Measurements from ENCODE around the gene C1GALT1C1.
A peak's percentile ranks its signal among the peaks of the same experiment; 100 is the strongest.
"Not testable (repeated sequence)": the region's sequence is repeated elsewhere in the genome, so short reads cannot be mapped to it uniquely, and the experiment has no call there.

The C1GALT1C1 gene

DNA sequence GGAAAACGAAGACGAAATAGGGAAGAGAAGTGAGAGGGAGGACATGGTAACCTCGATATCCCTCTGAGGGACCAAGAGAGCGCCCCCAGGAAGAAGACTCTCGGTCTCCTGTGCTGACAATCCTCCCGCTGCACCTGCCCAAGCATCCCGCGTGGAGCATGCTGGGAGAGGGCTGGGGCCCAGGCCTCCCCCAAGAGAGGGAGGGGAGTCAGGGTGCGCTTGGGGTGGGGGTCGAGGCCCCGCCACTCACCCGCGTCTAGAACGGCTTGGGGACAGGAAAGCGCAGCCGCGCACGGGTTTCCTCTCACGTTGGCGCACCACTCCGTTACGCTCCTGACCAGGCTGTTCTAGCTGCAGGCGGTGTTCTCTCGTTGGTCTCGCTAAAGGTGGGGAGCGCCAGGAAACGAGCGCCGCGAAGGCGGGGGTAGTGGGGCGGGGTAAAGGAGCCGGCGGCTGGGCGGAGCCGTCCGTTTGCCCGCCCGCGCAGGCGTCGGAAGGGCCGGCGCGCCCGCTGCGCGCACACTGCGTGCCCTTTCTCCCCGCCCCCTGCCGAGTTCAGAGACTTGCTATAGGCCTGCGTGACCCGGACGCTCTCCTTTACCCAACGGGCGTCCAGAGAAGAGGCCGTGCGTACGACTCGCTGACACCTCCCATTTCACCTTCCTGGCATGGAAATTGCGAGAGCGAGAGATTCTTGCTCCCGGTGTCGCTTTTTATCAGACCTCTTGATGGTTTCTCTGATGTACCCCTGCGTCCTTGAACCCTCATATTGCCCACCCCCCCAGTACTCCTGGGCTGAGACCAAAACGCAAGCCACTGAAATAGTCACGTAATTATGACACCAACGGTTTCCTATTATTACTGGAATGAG lies at the start of gene C1GALT1C1:
TSS of gene C1GALT1C1 (minus strand) at position 388 of the 871 bp plus-strand sequence. CDS start 2,888 bp downstream, outside the sequence.
- DNase-seq (ENCODE audit: low read depth in 2 of 2) = peak; percentile 80 to 83

- DNase-seq (ENCODE audit: low read depth in 2 of 2) = no peak
These were observed 47.3 kb upstream of the C1GALT1C1 start for GRCh38 chrX:120677004-120677652.

DNA sequence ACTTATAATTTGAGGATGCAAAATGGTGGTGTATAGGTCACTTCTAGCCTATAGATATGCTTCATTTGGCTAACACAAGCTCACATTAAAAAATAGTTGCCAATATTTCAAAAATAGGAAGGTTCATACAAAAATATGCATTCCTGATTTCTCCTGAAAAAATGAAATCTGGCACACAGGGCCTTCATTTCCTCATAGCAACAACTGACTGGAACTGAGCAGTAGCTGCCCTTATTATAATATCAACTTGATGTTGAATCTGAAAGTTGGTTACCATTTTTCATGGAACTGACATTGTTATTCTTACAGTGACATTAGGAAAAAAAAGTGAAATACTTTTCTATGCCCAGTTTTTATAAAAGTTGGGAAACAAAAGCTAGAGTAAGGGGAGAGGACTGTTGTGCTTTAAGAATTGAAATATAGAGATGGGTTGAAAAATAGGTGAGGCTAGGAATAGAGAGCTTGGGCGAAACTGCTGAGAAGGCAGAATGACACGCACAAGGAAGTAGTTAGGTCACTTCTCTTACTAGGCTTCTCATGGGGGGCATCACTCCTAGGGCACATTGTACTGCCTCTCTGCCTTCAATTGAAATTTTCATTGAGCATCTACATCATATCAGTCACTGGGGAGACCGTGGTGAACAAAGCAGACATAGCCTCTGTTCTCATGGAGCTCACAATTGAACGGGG lies 43.1 kb upstream of the C1GALT1C1 start:
- no peak for DNase-seq (ENCODE audit: low read depth in 2 of 2)

- no peak for DNase-seq (ENCODE audit: low read depth in 2 of 2)
These were observed 42.5 kb upstream of the C1GALT1C1 start for GRCh38 chrX:120672389-120672788.

DNA sequence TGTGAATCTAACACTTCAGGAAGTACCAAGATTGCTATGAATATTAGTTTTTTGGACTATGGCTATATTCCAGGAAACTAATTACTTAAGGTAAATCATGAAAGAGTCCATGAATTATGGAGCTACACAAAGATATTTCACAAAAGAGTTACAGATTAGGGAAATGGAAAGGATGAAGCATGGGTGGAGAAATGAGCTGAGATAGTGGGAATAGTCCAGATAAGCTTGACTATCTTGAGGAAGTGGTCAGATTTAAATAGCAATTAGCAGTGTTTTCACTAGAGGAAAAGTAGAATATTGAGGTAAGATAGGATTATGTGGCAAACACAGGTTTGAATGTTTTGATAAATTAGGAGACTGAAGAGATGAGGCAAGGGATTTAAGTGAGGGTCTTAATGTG lies 42.1 kb upstream of the C1GALT1C1 start:
- DNase-seq (ENCODE audit: low read depth in 2 of 2) = no peak

- no peak for DNase-seq (ENCODE audit: low read depth in 2 of 2)
These were observed 38.5 kb upstream of the C1GALT1C1 start for GRCh38 chrX:120668357-120668756.

DNA sequence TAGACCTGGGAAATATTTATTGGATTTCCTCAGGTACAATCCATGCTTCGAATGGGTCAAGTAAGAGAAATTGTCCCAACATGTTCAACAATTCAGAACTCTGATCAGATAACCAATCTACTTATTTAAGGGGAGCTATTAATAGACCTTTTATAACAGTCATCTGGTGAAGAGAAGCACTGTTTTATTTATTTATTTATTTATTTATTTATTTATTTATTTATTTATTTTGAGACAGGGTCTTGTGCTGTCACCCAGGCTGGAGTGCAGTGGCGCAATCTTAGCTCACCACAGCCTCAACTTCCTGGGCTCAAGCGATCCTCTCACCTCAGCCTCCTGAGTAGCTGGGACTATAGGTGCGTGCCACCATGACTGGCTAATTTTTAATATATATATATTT lies 34.7 kb upstream of the C1GALT1C1 start:
- not testable (repeated sequence) for DNase-seq (ENCODE audit: low read depth in 2 of 2)

GRCh38 chrX:120664081-120664480 lies 34.2 kb upstream of the C1GALT1C1 start:
- no peak for DNase-seq (ENCODE audit: low read depth in 2 of 2)

DNA sequence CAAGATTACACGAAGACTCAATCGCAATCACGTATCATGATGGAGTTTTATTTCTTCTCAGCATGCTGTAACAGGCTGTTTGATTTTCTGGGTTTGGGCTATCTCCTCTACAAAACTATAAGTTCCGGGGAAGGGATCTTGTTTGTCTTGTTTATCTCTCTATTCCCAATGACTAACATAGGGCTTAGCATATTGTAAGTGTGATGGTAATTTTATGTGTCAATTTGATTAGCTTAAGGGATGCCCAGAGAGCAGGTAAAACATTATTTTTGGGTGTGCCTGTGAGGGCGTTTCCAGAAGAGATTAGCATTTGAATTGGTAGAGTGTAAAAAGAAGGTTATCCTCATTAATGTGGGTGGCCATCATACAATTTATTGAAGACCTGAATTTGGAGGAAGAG lies 32.8 kb upstream of the C1GALT1C1 start:
- DNase-seq (ENCODE audit: low read depth in 2 of 2) = no peak

DNA sequence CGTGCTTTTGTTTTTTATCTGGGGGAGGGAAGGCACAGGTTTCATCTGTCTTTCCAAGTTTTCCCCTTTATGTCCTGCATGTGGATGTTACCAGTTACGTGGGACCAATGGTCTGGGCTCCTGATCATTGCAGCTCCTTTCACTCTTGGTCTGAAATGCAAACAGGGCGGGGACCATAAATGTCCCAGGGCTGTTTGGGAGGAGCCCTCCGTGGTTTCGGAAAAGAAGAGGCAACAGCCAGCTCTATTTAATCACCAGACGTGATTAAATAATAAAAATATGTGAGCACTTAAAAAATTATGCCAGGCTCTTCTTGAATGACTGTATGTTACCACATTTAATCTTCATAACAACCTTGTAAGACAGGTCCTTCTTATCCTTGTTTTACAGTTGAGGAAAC lies 30.8 kb upstream of the C1GALT1C1 start:
- no peak for DNase-seq (ENCODE audit: low read depth in 2 of 2)

DNA sequence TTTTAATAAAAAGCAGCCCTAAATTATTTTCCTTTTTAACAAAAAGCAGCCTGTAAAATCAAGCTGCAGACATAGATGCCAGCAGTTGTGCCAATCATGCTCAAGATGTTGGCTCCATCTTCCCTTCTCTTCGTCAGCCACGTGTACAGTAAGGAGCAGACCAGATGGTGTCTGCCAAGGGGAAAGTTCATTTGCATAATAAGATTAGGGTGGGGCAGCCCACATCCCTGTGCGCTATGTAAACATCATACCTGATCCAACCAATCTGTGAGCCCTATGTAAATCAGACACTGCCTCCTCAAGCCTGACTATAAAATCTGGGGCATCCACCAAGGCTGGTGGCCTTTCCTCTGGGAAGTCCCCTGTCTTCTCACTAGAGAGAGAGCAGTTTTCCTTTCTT lies 23.1 kb upstream of the C1GALT1C1 start:
- DNase-seq (ENCODE audit: low read depth in 2 of 2) = no peak

DNA sequence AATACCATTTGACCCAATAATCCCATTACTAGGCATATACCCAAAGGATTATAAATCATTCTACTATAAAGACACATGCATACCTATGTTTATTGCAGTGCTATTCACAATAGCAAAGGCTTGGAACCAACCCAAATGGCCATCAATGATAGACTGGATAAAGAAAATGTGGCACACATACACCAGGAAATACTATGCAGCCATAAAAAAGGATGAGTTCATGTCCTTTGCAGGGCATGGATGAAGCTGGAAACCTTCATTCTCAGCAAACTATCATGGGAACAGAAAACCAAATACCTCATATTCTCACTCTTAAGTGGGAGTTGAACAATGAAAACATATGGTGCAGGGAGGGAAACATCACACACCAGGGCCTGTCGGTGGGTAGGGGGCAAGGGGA lies 22.4 kb upstream of the C1GALT1C1 start:
- DNase-seq (ENCODE audit: low read depth in 2 of 2) = not testable (repeated sequence)

- DNase-seq (ENCODE audit: low read depth in 2 of 2) = no peak
These were observed 17.3 kb upstream of the C1GALT1C1 start for GRCh38 chrX:120647127-120647526.

DNA sequence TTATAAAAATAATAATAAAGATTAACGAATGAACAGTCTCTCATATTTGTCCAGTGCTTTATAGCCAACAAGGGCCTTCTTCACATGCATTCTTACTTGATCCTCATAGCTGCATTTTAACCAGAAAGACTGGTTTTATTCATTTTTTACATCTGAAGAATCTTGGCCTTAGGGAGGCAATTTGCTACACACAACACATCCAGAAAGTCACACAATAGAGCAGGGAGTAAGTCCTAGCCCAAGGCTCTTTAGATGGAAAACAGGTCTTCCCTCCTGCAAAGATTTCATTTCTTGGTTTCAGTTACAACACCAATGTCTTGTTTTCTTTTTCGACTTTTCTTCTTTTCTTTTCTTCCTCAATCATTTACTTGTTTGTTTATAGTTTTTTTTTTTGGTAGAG lies 13.0 kb upstream of the C1GALT1C1 start:
- DNase-seq (ENCODE audit: low read depth in 2 of 2) = no peak

DNA sequence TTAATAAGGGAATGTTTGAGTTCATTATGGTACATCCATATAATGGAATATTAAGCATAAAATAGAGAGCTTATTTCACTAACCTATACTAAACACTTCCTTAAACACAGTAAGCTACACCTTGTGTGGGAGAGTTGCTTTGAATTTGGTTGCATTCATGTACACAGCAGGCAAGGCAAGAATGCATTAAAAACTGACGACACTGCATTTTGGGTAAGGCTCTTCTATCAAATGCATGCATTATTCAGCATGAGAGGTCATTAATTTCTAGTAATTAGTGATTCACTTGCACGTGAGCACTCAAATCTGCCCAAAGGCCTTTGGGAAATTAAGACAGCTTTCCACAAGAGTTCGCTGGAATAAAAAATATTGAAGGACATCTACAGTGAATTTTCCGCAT lies 8.8 kb upstream of the C1GALT1C1 start:
- no peak for DNase-seq (ENCODE audit: low read depth in 2 of 2)

DNA sequence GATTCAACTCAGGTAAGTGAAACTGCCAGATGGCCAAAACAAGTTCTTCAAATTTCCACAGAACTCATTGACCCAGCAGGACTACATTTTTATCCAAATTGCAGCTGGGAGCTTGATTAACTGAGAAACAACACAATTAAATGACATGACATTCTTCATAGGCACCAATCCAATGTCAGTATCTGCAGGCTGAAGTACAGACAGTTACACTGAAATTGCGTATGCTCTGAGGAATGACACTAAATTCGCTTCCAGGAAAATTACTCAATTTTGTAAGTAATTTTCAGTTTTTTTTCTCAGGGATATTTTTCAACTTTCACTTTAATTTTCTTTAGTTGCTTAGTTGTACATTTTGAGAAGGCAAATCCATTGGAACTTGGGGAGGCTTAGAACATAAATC lies 4.5 kb downstream of the C1GALT1C1 start:
- DNase-seq (ENCODE audit: low read depth in 2 of 2) = no peak

GRCh38 chrX:120617996-120618630 lies 11.7 kb downstream of the C1GALT1C1 start:
- no peak for DNase-seq (ENCODE audit: low read depth in 2 of 2)

DNA sequence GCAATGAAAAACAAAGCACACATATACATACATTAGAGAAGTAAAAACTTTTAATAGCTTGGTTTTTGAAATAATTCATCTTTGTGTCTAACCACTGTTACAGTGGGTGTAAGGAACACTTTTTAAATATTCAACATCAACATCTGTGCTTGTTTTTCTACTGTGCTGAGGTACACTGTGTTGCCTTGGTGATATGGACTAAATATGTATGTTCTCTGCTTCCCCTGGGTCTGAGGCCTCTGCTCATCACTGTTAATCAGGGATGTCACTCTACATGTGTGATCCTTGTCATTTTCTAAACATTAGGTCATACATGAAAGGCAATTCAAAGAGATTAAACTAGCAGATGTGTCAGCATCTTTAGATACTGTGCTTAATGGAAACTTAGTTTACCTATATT lies 15.0 kb downstream of the C1GALT1C1 start:
- no peak for DNase-seq (ENCODE audit: low read depth in 2 of 2)

DNA sequence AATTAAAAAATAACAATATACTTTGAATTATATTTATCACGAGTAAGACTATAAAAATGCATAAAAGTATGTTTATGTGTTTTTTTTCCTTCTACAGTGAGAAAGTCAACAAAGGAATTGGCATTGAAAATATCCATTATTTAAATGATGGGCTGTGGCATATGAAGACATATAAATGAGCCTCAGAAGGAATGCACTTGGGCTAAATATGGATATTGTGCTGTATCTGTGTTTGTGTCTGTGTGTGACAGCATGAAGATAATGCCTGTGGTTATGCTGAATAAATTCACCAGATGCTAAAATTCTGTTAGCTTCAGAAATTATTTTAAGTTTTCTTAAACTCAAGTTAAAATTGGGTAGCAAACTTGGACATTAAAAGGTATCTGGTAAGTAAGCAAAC lies 17.8 kb downstream of the C1GALT1C1 start:
- DNase-seq (ENCODE audit: low read depth in 2 of 2) = no peak

DNA sequence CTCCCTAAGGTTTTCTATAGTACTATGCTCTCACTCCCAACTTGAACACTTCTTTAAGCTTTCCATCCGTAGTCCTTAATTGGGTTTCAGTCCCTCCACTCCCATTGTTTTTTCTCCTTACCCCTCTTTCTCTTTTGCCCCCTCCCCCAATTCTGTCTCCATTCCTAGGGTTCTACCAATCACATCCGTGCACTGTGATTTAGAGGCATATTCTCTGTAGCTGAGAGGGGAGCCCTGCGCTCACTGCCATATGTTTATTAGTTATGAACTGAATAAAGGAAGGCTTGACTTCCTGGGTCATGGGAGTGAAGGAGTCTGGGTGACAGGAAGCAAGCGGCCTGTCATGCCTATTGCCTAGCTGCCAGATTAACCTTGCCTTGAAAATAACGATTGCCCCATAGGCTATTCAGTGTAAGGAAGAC lies 25.5 kb downstream of the C1GALT1C1 start:
- no peak for DNase-seq (ENCODE audit: low read depth in 2 of 2)

DNA sequence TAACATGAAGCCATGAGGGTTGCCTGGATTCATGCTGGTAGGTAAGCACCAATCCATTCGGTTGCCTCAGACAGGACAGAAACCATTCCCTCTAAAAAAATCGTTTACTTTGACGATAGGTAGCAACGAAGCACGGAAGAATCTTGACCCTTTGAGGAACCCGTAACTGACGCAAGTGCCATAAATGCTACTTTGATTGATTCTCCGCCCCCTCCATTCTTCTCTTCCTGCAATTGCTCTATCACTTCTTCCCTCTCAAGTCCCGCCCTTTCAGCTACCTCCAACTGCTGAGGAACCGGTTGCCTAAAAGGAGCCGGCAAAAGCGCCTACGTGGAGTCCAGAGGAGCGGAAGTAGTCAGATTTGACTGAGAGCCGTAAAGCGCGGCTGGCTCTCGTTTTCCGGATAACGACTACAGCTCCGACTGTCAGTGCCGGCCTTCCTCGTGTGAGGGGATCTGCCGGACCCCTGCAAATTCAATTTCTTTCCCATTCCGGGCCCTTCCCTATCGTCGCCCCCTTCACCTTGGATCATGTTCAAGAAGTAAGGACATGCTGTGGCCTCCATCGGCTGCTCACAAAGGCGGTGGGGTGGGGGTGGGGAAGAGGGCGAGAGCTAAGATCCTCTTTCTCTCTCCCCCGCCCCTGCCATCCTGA lies 26.0 kb downstream of the C1GALT1C1 start, which contains the start of gene MCTS1:
TSS of gene MCTS1 (plus strand) at position 395 of the 654 bp plus-strand sequence. CDS start at position 531, 136 bp downstream.
- DNase-seq (ENCODE audit: low read depth in 2 of 2) = peak; percentile 31 to 58

All from activated CD4-positive, alpha-beta T cell treated with anti-CD3 and anti-CD28 coated beads for 24 hours (primary cell).